Hepatocyte (in vitro differentiated cells): Measurements from ENCODE around the gene DSC2.

Source experiments
- EZH2 ChIP-seq: fragments of 200-600 bp; sonication (generic); IDR thresholded peaks from 2 replicates; pipeline ENCODE4 v1.6.1; 2016; ENCODE audit warnings: antibody characterized with exemption, mild to moderate bottlenecking, borderline replicate concordance
- TF ChIP-seq, protein P1 (sequence below): fragments of 200-600 bp; sonication (generic); IDR thresholded peaks from 2 replicates; pipeline ENCODE4 v1.5.1; 2016; ENCODE audit warnings: antibody characterized with exemption, mild to moderate bottlenecking; ENCODE audit not compliant: poor library complexity

DNA sequence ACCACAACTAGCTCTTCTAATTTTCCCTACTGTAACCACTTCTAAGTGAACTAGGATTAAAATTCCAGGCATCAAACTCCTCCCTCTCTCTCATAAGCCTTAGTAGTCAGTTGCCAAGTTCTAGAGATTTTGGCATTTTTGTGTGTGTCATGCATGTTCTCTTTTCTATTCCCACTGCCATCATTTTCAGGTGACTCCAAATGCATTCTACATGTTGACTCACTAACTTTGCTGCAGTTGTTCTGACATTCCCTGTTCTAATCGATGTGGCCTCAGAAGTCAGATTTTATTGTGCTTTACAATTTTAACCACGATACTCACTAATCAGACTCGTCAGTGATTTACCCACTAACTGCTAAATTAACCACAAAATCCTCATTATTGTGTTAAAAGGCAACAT lies 47.1 kb upstream of the DSC2 start:
- TF ChIP-seq, protein P1, sequence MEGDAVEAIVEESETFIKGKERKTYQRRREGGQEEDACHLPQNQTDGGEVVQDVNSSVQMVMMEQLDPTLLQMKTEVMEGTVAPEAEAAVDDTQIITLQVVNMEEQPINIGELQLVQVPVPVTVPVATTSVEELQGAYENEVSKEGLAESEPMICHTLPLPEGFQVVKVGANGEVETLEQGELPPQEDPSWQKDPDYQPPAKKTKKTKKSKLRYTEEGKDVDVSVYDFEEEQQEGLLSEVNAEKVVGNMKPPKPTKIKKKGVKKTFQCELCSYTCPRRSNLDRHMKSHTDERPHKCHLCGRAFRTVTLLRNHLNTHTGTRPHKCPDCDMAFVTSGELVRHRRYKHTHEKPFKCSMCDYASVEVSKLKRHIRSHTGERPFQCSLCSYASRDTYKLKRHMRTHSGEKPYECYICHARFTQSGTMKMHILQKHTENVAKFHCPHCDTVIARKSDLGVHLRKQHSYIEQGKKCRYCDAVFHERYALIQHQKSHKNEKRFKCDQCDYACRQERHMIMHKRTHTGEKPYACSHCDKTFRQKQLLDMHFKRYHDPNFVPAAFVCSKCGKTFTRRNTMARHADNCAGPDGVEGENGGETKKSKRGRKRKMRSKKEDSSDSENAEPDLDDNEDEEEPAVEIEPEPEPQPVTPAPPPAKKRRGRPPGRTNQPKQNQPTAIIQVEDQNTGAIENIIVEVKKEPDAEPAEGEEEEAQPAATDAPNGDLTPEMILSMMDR: no peak
- no peak for TF ChIP-seq EZH2
